K562 (cell line): ENCODE data around the gene ZNF460.

Source experiments
- ELF4 ChIP-seq: fragments of 450-650 bp; formaldehyde crosslinking; IDR thresholded peaks from 2 replicates; pipeline ENCODE4 v1.4.0; 2022; ENCODE audit warnings: missing genetic modification characterization
- EP300 ChIP-seq: IDR thresholded peaks from 2 replicates; pipeline ENCODE4 v1.6.1; 2012; ENCODE audit warnings: low read length, improper control_type of control experiment
- HNRNPH1 ChIP-seq: fragments of 200-400 bp; formaldehyde crosslinking; optimal IDR thresholded peaks from 2 replicates; pipeline ENCODE3; 2017; ENCODE audit warnings: low read depth, mild to moderate bottlenecking, low read length, moderate library complexity
- HNRNPUL1 ChIP-seq: fragments of 200-400 bp; formaldehyde crosslinking; IDR thresholded peaks from 2 replicates; pipeline ENCODE4 v1.6.1; 2017; ENCODE audit warnings: low read length
- KLF13 ChIP-seq: fragments of 450-650 bp; IDR thresholded peaks from 2 replicates; pipeline ENCODE4 v1.6.1; 2016; ENCODE audit warnings: missing genetic modification characterization, low read depth, mild to moderate bottlenecking, missing compliant biosample characterization, moderate library complexity, borderline replicate concordance
- NR3C1 ChIP-seq: sonication (generic); formaldehyde crosslinking; IDR thresholded peaks from 2 replicates; pipeline ENCODE4 v1.8.1; 2022; ENCODE audit warnings: missing genetic modification reagents
- SRF ChIP-seq, 2 experiments: fragments of 250-450, 450-650 bp in 1 of 2; sonication (Bioruptor Pico) in 1 of 2; sonication (generic) in 1 of 2; formaldehyde crosslinking; IDR thresholded peaks; 2 replicates each; pipeline versions ENCODE4 v1.5.0 to v1.5.1; 2020 to 2022; ENCODE audit warnings: mild to moderate bottlenecking in 1 of 2, missing genetic modification reagents in 1 of 2
- TSC22D4 ChIP-seq: fragments of 450-650 bp; IDR thresholded peaks from 2 replicates; pipeline ENCODE4 v1.6.1; 2016; ENCODE audit warnings: missing genetic modification characterization, missing biosample characterization, control low read depth
- ZNF707 ChIP-seq: fragments of 250-450 bp; sonication (Bioruptor Pico); conservative IDR thresholded peaks from 2 replicates; pipeline ENCODE4 v1.8.0; 2022; ENCODE audit warnings: inconsistent platforms, mild to moderate bottlenecking, moderate library complexity
- TF ChIP-seq, protein P1 (sequence below): fragments of 450-650 bp; conservative IDR thresholded peaks from 2 replicates; pipeline ENCODE4 v1.6.1; 2016; ENCODE audit warnings: missing genetic modification characterization, low read depth, mild to moderate bottlenecking, control low read depth, missing compliant biosample characterization
- TF ChIP-seq, protein P2 (sequence below), 3 experiments: IDR thresholded peaks in 2 of 3; conservative IDR thresholded peaks in 1 of 3; 2 replicates each; pipeline ENCODE4 v1.5.1; 2011 to 2012; ENCODE audit warnings: low read length in 3 of 3, mild to moderate bottlenecking in 3 of 3, control low read depth in 2 of 3, improper control_type of control experiment in 1 of 3, inconsistent platforms in 1 of 3, low read depth in 1 of 3, mixed read lengths in 1 of 3, moderate library complexity in 1 of 3; ENCODE audit not compliant: insufficient read depth in 2 of 3
- TF ChIP-seq, protein P3 (sequence below), 2 experiments: fragments of 450-650 bp in 1 of 2; sonication (generic) in 1 of 2; formaldehyde crosslinking in 1 of 2; IDR thresholded peaks; 2 replicates each; pipeline versions ENCODE4 v1.7.1 to v1.9.0; 2016 to 2022; ENCODE audit warnings: inconsistent platforms in 1 of 2, mild to moderate bottlenecking in 1 of 2, missing genetic modification reagents in 1 of 2
- TF ChIP-seq, protein P4 (sequence below): fragments of 250-450 bp; sonication (Bioruptor Pico); IDR thresholded peaks from 2 replicates; pipeline ENCODE4 v1.9.0; 2021; ENCODE audit warnings: mild to moderate bottlenecking, inconsistent platforms

DNA sequence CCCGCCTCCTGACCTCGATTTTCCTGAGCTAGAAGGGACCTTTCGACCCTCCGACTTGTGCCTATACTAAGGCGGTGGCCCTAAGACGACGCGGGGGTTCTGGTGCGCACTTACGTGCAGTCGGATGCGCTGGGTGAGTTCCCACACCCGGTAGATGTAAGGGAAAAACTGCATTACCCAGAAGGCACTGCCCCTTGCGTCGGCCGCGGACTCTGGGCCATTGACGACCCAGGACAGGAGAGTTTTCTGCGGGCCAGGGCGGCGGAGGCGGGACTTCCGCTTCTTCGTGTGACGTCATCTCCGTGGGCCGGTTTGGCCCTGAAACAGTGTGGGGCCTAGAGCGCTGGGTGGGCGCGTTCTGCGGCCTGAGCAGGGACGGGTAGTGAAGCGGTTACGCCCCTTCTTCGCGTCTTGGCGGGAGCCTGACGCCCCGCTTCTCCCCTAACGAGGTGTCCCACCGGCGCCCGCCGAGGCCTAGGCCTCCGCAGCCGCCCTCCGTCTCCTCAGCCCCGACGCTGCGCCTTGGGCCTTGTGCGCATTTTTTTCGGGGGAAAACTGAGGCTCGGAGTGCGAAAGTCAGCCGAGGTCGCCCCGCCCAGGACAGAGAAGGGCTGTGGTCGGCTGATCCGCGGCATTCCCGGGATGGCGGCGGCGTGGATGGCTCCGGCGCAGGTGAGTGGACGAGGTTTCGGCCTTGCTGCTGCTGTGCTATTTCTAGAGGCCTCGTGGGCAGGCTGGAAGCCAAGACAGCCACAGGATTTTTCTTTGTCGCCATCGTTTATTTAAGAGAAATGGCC is at the start of gene ZNF460:
- TF ChIP-seq ZNF707 (CRISPR knock-in tag) (no peak), SRF (CRISPR knock-in tag; IDR thresholded peaks at IDR 0.05) (no peak), KLF13 (no peak), HNRNPUL1 (no peak), NR3C1 (CRISPR knock-in tag) (0 out of 2 replicates have a peak, but pooled peaks have one; percentile 31), TSC22D4 (tag) (no peak), EP300 (no peak), ELF4 (CRISPR knock-in tag) (no peak), HNRNPH1 (no peak)
- TF ChIP-seq, protein P1, sequence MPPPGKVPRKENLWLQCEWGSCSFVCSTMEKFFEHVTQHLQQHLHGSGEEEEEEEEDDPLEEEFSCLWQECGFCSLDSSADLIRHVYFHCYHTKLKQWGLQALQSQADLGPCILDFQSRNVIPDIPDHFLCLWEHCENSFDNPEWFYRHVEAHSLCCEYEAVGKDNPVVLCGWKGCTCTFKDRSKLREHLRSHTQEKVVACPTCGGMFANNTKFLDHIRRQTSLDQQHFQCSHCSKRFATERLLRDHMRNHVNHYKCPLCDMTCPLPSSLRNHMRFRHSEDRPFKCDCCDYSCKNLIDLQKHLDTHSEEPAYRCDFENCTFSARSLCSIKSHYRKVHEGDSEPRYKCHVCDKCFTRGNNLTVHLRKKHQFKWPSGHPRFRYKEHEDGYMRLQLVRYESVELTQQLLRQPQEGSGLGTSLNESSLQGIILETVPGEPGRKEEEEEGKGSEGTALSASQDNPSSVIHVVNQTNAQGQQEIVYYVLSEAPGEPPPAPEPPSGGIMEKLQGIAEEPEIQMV (tag): no peak
- TF ChIP-seq, protein P2, sequence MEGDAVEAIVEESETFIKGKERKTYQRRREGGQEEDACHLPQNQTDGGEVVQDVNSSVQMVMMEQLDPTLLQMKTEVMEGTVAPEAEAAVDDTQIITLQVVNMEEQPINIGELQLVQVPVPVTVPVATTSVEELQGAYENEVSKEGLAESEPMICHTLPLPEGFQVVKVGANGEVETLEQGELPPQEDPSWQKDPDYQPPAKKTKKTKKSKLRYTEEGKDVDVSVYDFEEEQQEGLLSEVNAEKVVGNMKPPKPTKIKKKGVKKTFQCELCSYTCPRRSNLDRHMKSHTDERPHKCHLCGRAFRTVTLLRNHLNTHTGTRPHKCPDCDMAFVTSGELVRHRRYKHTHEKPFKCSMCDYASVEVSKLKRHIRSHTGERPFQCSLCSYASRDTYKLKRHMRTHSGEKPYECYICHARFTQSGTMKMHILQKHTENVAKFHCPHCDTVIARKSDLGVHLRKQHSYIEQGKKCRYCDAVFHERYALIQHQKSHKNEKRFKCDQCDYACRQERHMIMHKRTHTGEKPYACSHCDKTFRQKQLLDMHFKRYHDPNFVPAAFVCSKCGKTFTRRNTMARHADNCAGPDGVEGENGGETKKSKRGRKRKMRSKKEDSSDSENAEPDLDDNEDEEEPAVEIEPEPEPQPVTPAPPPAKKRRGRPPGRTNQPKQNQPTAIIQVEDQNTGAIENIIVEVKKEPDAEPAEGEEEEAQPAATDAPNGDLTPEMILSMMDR (IDR thresholded peaks at IDR 0.05 in 2 of 3, conservative IDR thresholded peaks at IDR 0.05 in 1 of 3; ENCODE audit: insufficient read depth in 2 of 3, low read depth in 1 of 3, low read length in 3 of 3): no peak
- TF ChIP-seq, protein P3, sequence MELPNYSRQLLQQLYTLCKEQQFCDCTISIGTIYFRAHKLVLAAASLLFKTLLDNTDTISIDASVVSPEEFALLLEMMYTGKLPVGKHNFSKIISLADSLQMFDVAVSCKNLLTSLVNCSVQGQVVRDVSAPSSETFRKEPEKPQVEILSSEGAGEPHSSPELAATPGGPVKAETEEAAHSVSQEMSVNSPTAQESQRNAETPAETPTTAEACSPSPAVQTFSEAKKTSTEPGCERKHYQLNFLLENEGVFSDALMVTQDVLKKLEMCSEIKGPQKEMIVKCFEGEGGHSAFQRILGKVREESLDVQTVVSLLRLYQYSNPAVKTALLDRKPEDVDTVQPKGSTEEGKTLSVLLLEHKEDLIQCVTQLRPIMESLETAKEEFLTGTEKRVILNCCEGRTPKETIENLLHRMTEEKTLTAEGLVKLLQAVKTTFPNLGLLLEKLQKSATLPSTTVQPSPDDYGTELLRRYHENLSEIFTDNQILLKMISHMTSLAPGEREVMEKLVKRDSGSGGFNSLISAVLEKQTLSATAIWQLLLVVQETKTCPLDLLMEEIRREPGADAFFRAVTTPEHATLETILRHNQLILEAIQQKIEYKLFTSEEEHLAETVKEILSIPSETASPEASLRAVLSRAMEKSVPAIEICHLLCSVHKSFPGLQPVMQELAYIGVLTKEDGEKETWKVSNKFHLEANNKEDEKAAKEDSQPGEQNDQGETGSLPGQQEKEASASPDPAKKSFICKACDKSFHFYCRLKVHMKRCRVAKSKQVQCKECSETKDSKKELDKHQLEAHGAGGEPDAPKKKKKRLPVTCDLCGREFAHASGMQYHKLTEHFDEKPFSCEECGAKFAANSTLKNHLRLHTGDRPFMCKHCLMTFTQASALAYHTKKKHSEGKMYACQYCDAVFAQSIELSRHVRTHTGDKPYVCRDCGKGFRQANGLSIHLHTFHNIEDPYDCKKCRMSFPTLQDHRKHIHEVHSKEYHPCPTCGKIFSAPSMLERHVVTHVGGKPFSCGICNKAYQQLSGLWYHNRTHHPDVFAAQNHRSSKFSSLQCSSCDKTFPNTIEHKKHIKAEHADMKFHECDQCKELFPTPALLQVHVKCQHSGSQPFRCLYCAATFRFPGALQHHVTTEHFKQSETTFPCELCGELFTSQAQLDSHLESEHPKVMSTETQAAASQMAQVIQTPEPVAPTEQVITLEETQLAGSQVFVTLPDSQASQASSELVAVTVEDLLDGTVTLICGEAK (IDR thresholded peaks at IDR 0.05): peak; percentile 91
- TF ChIP-seq, protein P3 (CRISPR knock-in tag; IDR thresholded peaks at IDR 0.05): no peak
- TF ChIP-seq, protein P4, sequence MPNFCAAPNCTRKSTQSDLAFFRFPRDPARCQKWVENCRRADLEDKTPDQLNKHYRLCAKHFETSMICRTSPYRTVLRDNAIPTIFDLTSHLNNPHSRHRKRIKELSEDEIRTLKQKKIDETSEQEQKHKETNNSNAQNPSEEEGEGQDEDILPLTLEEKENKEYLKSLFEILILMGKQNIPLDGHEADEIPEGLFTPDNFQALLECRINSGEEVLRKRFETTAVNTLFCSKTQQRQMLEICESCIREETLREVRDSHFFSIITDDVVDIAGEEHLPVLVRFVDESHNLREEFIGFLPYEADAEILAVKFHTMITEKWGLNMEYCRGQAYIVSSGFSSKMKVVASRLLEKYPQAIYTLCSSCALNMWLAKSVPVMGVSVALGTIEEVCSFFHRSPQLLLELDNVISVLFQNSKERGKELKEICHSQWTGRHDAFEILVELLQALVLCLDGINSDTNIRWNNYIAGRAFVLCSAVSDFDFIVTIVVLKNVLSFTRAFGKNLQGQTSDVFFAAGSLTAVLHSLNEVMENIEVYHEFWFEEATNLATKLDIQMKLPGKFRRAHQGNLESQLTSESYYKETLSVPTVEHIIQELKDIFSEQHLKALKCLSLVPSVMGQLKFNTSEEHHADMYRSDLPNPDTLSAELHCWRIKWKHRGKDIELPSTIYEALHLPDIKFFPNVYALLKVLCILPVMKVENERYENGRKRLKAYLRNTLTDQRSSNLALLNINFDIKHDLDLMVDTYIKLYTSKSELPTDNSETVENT (CRISPR knock-in tag): peak; percentile 82; the same call in 1 of the 2 replicates
